ENCODE results near the gene APOA4. TPM values are rescaled to one million over a fixed set of nuclear protein-coding genes. Genes with fewer than 3 reads are reported as not detected.

APOA4 gene
- total and polyA plus RNA-seq, 2 of the 13 experiments (the other 11 are each of a cell fraction or from before 2014, with no cell fraction given) = 3.8 to 7.2 TPM

- TF ChIP-seq, protein P1, sequence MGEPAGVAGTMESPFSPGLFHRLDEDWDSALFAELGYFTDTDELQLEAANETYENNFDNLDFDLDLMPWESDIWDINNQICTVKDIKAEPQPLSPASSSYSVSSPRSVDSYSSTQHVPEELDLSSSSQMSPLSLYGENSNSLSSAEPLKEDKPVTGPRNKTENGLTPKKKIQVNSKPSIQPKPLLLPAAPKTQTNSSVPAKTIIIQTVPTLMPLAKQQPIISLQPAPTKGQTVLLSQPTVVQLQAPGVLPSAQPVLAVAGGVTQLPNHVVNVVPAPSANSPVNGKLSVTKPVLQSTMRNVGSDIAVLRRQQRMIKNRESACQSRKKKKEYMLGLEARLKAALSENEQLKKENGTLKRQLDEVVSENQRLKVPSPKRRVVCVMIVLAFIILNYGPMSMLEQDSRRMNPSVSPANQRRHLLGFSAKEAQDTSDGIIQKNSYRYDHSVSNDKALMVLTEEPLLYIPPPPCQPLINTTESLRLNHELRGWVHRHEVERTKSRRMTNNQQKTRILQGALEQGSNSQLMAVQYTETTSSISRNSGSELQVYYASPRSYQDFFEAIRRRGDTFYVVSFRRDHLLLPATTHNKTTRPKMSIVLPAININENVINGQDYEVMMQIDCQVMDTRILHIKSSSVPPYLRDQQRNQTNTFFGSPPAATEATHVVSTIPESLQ (CRISPR knock-in tag; conservative IDR thresholded peaks at IDR 0.05) = 0 out of 2 replicates have a peak, but pooled peaks have one; percentile 55
- TF ChIP-seq RFXAP (CRISPR knock-in tag; IDR thresholded peaks at IDR 0.05; ENCODE audit: borderline replicate concordance) (peak; percentile 68; the same call in 1 of the 2 replicates), BCL6 (CRISPR knock-in tag; IDR thresholded peaks at IDR 0.05) (peak; percentile 83), SCMH1 (CRISPR knock-in tag; IDR thresholded peaks at IDR 0.05; ENCODE audit: borderline replicate concordance) (no peak), ATF4 (CRISPR knock-in tag; IDR thresholded peaks at IDR 0.05) (peak in 1 of 2 experiments; percentile 39; a peak in 1 of 4 replicates), RORA (CRISPR knock-in tag; IDR thresholded peaks at IDR 0.05) (no peak), ZNF737 (CRISPR knock-in tag; IDR thresholded peaks at IDR 0.05; ENCODE audit: borderline replicate concordance) (no peak; the same call in 1 of the 2 replicates), ZNF343 (CRISPR knock-in tag; IDR thresholded peaks at IDR 0.05) (no peak; the same call in 1 of the 2 replicates), ZBTB39 (CRISPR knock-in tag; IDR thresholded peaks at IDR 0.05) (0 out of 2 replicates have a peak, but pooled peaks have one; percentile 47), ZNF691 (CRISPR knock-in tag; IDR thresholded peaks at IDR 0.05; ENCODE audit: borderline replicate concordance, low read depth) (no peak; the same call in 1 of the 2 replicates), ZNF720 (CRISPR knock-in tag; IDR thresholded peaks at IDR 0.05) (no peak), ZFP41 (CRISPR knock-in tag; IDR thresholded peaks at IDR 0.05; ENCODE audit: borderline replicate concordance) (no peak; the same call in 1 of the 2 replicates), MAFF (IDR thresholded peaks at IDR 0.05; ENCODE audit: low read depth, low read length) (no peak), PHF8 (CRISPR knock-in tag; IDR thresholded peaks at IDR 0.05) (no peak; the same call in none of the 2 replicates)
- TF ChIP-seq, protein P2, sequence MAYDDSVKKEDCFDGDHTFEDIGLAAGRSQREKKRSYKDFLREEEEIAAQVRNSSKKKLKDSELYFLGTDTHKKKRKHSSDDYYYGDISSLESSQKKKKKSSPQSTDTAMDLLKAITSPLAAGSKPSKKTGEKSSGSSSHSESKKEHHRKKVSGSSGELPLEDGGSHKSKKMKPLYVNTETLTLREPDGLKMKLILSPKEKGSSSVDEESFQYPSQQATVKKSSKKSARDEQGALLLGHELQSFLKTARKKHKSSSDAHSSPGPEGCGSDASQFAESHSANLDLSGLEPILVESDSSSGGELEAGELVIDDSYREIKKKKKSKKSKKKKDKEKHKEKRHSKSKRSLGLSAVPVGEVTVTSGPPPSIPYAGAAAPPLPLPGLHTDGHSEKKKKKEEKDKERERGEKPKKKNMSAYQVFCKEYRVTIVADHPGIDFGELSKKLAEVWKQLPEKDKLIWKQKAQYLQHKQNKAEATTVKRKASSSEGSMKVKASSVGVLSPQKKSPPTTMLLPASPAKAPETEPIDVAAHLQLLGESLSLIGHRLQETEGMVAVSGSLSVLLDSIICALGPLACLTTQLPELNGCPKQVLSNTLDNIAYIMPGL (CRISPR knock-in tag; IDR thresholded peaks at IDR 0.05; ENCODE audit: borderline replicate concordance in 1 of 2, low read depth in 1 of 2) = peak; percentile 51 to 66; a peak in 3 of 4 replicates
Measured at GRCh38 chr11:116826751-116827431, 3.8 kb upstream of the APOA4 start (continued).

Measured in HepG2 (cell line).